Lower leg skin (tissue), 4 donors: ENCODE measurements around the gene PRCC. TPM values are rescaled to one million over a fixed set of nuclear protein-coding genes. Genes with fewer than 3 reads are reported as not detected.

Experiments used
- DNase-seq, 2 donors: peaks; one replicate each; pipeline ENCODE4 v3.0.0-alpha.2; 2019; ENCODE audit warnings: low spot score in 2 of 2
- H3K4me3 ChIP-seq: fragments of 200-600 bp; sonication (generic); 2 replicates; pipeline ENCODE4 v1.5.1; 2017; ENCODE audit warnings: mild to moderate bottlenecking, low read depth; ENCODE audit not compliant: poor library complexity, severe bottlenecking
- POLR2A ChIP-seq, 2 donors: fragments of 450-650 bp; IDR thresholded peaks; one replicate each; pipeline ENCODE4 v1.6.1; 2016 to 2017; ENCODE audit warnings: antibody characterized with exemption in 2 of 2, mild to moderate bottlenecking in 1 of 2, moderate library complexity in 1 of 2
- WGBS, 2 donors: methylation state at CpG; one replicate each; pipeline ENCODE4 v1.1.5; 2018; 5-methylcytosine and 5-hydroxymethylcytosine counted together
- intact Hi-C: fragments of 100-400 bp; cut with DNase I; formaldehyde crosslinking; loops from one replicate; pipeline ENCODE4 v1.15.0; 2023; ENCODE audit warnings: low total_unique reads
- total RNA-seq, 4 donors: library from RNA; depleted of rRNA; stranded (reverse); fragments of >200 nt; gene quantifications; one replicate each; pipeline ENCODE4 v1.1.0, GENCODE V29; 2016
- TF ChIP-seq, protein P1 (sequence below), 3 donors: fragments of 450-650 bp; IDR thresholded peaks; one replicate each; pipeline ENCODE4 v1.5.1; 2016; ENCODE audit warnings: antibody characterized with exemption in 3 of 3, mild to moderate bottlenecking in 3 of 3, moderate library complexity in 2 of 3

PRCC gene
- total RNA-seq, 4 donors from 2014 or later, result 35.4 to 45.6 (median 38.8) TPM

DNA sequence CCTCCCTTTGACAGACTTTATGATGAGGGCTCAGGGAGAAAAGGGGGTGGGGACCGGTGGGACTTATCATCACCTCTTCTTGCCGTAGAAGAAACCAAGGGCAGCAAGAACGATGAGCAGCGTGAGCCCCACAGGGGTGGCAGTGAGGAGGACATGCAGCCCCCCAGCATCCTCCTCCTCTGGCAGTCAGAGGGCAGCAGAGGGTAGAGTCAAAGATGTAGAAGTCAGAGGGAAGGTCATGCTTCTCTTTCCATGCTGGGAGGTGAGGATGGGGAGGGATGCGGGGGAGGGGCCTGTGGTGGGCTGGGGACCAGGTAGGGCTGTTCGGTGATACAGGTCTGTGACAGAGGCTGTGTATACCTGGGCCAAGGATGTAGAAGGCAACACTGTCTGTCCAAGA is 76.8 kb downstream of the PRCC start:
- intact Hi-C loops, result no loop called here
- no peak for DNase-seq
- H3K4me3 ChIP-seq, result no peak overlapping the region
- TF ChIP-seq POLR2A (IDR thresholded peaks at IDR 0.05), result no peak
- TF ChIP-seq, protein P1, sequence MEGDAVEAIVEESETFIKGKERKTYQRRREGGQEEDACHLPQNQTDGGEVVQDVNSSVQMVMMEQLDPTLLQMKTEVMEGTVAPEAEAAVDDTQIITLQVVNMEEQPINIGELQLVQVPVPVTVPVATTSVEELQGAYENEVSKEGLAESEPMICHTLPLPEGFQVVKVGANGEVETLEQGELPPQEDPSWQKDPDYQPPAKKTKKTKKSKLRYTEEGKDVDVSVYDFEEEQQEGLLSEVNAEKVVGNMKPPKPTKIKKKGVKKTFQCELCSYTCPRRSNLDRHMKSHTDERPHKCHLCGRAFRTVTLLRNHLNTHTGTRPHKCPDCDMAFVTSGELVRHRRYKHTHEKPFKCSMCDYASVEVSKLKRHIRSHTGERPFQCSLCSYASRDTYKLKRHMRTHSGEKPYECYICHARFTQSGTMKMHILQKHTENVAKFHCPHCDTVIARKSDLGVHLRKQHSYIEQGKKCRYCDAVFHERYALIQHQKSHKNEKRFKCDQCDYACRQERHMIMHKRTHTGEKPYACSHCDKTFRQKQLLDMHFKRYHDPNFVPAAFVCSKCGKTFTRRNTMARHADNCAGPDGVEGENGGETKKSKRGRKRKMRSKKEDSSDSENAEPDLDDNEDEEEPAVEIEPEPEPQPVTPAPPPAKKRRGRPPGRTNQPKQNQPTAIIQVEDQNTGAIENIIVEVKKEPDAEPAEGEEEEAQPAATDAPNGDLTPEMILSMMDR (IDR thresholded peaks at IDR 0.05), result no peak
- WGBS, 2 donors, result 56 to 58% methylated on average over 6 of the region's 6 CpGs

DNA sequence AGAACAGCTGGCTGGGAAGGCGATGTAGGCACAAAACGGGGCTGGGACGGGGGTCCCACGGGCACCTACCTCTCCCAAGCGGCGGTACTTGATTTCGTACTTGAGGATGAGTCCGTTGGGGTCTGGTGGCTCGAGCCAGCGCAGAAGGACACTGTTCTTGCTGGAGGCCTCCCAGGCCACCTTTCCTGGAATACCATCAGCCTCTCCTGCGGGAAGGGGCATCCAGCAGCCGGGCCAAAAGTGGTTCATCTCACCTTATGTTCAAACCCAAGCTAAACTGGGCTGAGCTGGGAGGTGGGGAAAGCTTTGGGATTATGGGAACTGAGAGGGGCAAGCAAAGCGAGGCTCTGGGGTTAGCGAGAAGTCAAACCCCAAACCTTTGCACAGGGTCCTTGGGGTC is 77.3 kb downstream of the PRCC start:
- TF ChIP-seq, protein P1 (IDR thresholded peaks at IDR 0.05), result no peak
- no peak for TF ChIP-seq POLR2A (IDR thresholded peaks at IDR 0.05)
- intact Hi-C loops, result no loop called here
- WGBS, 2 donors, result 18 to 29% methylated on average over 8 to 14 of the region's 14 CpGs
- no peak for DNase-seq
- H3K4me3 ChIP-seq, result no peak overlapping the region

DNA sequence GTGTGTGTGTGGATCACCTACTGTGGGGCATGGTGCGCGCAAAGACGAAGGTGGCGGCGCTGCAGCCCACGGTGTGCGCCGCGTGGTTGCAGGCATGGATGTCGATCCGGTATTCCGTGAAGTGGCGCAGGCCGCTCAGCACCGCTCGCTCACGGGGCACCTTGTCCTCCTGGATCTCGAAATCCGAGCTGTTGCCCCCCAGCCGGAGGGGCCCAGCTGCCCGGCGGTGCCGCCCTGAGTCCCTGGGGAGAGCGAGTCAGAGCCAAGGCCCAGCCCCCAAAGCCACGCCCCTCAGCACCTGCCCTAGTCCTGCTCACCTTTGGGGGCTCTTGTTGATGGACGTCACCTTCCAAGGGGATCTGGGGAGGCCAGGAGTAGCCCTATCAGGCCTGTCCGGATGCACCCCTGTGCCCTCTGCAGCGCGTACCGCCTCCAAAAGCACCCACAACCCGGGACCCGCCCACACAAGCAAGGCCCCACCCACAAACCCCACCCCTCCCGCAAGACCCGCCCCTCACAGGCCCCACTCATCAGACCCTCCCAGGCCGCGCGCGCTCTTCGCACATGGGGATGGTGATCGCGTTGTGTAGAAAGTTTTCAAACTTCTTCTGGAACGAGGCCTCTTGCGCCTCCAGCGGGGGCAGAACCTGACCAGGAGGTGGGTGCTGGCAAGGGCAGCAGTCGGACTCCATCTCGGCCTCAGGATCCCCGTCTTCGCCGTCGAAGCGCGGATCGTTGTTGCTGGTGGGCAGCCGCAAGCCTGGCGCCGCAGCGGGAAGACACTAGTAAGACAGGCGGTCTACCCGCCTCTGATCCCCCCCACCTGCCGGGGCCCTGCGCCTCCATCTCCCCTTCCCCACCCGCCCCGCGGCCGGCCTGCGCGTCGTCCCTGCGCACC is 78.0 kb downstream of the PRCC start:
- H3K4me3 ChIP-seq, result no peak overlapping the region
- 9 to 17% methylated on average over 35 to 36 of the region's 69 CpGs for WGBS, 2 donors
- DNase-seq, result no peak
- intact Hi-C loops, result no loop called here
- TF ChIP-seq POLR2A (IDR thresholded peaks at IDR 0.05), result no peak
- TF ChIP-seq, protein P1 (IDR thresholded peaks at IDR 0.05), result no peak

DNA sequence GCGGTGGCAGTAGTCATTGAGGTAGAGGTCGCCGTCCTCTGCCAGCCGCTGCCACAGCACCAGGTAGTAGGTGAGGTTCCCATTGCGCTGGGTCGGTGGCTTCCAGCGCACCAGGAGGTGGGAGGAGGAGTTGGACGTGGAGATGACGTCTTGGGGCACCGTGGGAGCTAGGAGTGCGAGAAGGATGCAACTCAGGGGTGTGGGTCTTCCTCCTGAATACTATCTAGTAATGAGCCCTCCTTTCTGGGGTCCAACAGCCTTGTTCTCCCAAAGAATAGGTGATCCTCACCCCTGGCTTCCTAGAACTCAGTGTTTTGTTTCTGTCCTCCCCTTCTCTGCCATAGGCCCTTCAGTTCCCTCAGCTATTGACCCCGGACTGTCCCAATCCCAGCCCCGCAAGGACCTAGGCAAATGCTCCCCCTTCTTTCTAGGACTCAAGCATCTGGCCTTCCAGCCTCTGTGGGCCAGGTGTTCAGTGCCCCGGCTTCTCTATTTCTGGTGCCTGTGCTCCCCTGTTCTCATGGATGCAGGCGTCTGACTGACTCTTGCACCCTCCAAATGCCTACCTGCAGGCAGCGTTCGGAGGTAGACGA is 78.7 kb downstream of the PRCC start:
- intact Hi-C loops, result no loop called here
- 53 to 63% methylated on average over 18 of the region's 18 CpGs for WGBS, 2 donors
- TF ChIP-seq, protein P1 (IDR thresholded peaks at IDR 0.05), result no peak
- TF ChIP-seq POLR2A (IDR thresholded peaks at IDR 0.05), result no peak
- no peak overlapping the region for H3K4me3 ChIP-seq
- no peak for DNase-seq

DNA sequence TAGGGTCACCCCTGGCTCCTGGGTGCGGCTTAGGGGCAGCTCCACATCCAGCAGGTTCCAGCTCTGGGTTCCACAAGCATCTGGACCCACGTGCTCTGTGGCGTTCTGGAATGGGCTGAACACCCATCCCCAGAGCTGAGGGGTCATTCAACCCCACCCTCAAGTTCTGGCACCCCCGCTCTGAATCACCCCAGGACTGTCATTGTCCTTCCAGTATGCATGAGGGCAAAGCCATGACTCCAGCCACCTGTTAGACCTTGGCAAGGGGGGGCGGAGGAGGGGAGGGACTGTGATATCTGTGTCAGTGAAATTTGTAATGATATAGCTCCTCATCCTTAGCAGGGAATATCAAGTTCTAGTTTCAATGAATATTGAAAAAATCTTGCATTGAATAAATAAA is 79.3 kb downstream of the PRCC start:
- WGBS, 2 donors, result 88 to 98% methylated on average over 5 of the region's 5 CpGs
- DNase-seq, result no peak
- TF ChIP-seq, protein P1 (IDR thresholded peaks at IDR 0.05), result no peak
- TF ChIP-seq POLR2A (IDR thresholded peaks at IDR 0.05), result no peak
- intact Hi-C loops, result no loop called here
- H3K4me3 ChIP-seq, result no peak overlapping the region
